GM12891 (cell line): ENCODE measurements around the gene CDC42EP4.

Experiments
- DNase-seq: peaks from one replicate; pipeline ENCODE4 v3.0.0; 2011; ENCODE audit warnings: low spot score; ENCODE audit not compliant: insufficient read length
- FAIRE-seq: peaks from 2 replicates; lab custom pipeline; 2011; peaks lifted over from hg19 to GRCh38; lab: Jason Lieb, UNC
- PAX5 ChIP-seq: IDR thresholded peaks from 2 replicates; pipeline ENCODE4 v1.6.1; 2011; ENCODE audit warnings: low read length, moderate library complexity, mild to moderate bottlenecking; ENCODE audit not compliant: insufficient read depth, severe bottlenecking
- POLR2A ChIP-seq: IDR thresholded peaks from 2 replicates; pipeline ENCODE4 v1.6.1; 2011; ENCODE audit warnings: low read depth, low read length, control low read depth
- POLR2AphosphoS5 ChIP-seq: IDR thresholded peaks from 2 replicates; pipeline ENCODE4 v1.6.1; 2011; ENCODE audit warnings: low read depth, low read length, control low read depth
- POU2F2 ChIP-seq: IDR thresholded peaks from 2 replicates; pipeline ENCODE4 v1.6.1; 2011; ENCODE audit warnings: low read depth, mild to moderate bottlenecking, control low read depth, low read length, moderate library complexity
- SPI1 ChIP-seq: IDR thresholded peaks from 2 replicates; pipeline ENCODE4 v1.6.1; 2011; ENCODE audit warnings: low read depth, low read length, control low read depth
- TAF1 ChIP-seq: IDR thresholded peaks from 2 replicates; pipeline ENCODE4 v1.6.1; 2011; ENCODE audit warnings: low read depth, low read length, control low read depth

CDC42EP4 gene

GRCh38 chr17:73288534-73289302, 23.1 kb downstream of the CDC42EP4 start:
- DNase-seq (no peak), FAIRE-seq (no peak)
- TF ChIP-seq PAX5: no peak
- TF ChIP-seq POU2F2: no peak
- no peak for TF ChIP-seq TAF1
- no peak for TF ChIP-seq SPI1
- no peak for TF ChIP-seq POLR2A
- no peak for TF ChIP-seq POLR2AphosphoS5

- FAIRE-seq (no peak), DNase-seq (no peak)
- TF ChIP-seq POLR2A (no peak), TAF1 (no peak), PAX5 (no peak), POLR2AphosphoS5 (no peak)
Observed at GRCh38 chr17:73286863-73287296, 24.9 kb downstream of the CDC42EP4 start.

- DNase-seq (no peak), FAIRE-seq (no peak)
- TF ChIP-seq POLR2AphosphoS5 (no peak), POU2F2 (no peak), TAF1 (no peak), PAX5 (no peak), POLR2A (no peak), SPI1 (no peak)
Observed at GRCh38 chr17:73285916-73286862, 25.6 kb downstream of the CDC42EP4 start.

GRCh38 chr17:73285603-73285908, 26.2 kb downstream of the CDC42EP4 start:
- TF ChIP-seq PAX5: no peak
- TF ChIP-seq POLR2A: no peak
- TF ChIP-seq TAF1: no peak
- TF ChIP-seq POU2F2: no peak
- TF ChIP-seq POLR2AphosphoS5: no peak
- no peak for TF ChIP-seq SPI1
- no peak for FAIRE-seq
- DNase-seq: no peak

- TF ChIP-seq POU2F2 (no peak), POLR2A (no peak), TAF1 (no peak), SPI1 (no peak), POLR2AphosphoS5 (no peak), PAX5 (no peak)
- DNase-seq (no peak), FAIRE-seq (no peak)
Observed at GRCh38 chr17:73284906-73285602, 26.7 kb downstream of the CDC42EP4 start.

GRCh38 chr17:73284354-73284753, 27.4 kb downstream of the CDC42EP4 start:
- FAIRE-seq (no peak), DNase-seq (no peak)
- TF ChIP-seq PAX5: no peak
- TF ChIP-seq POLR2AphosphoS5: no peak

- TF ChIP-seq POLR2A: no peak
- no peak for TF ChIP-seq SPI1
- no peak for TF ChIP-seq TAF1
- TF ChIP-seq POLR2AphosphoS5: no peak
- FAIRE-seq: no peak
- DNase-seq: no peak
Observed at GRCh38 chr17:73283841-73284282, 27.9 kb downstream of the CDC42EP4 start.

- FAIRE-seq: no peak
- no peak for DNase-seq
- no peak for TF ChIP-seq TAF1
- TF ChIP-seq POLR2AphosphoS5: no peak
- TF ChIP-seq SPI1: no peak
- no peak for TF ChIP-seq POU2F2
- no peak for TF ChIP-seq PAX5
- no peak for TF ChIP-seq POLR2A
Observed at GRCh38 chr17:73283250-73283649, 28.6 kb downstream of the CDC42EP4 start.

- no peak for FAIRE-seq
- DNase-seq: no peak
- no peak for TF ChIP-seq POLR2AphosphoS5
- TF ChIP-seq TAF1: no peak
- TF ChIP-seq POU2F2: no peak
- TF ChIP-seq PAX5: no peak
- no peak for TF ChIP-seq POLR2A
- no peak for TF ChIP-seq SPI1
Observed at GRCh38 chr17:73282629-73283028, 29.2 kb downstream of the CDC42EP4 start.
